CD4-positive, alpha-beta T cell treated with Interleukin-1 beta for 1 hour (primary cell): ENCODE data around the gene RTN4RL1.

ENCODE experiments used
- DNase-seq, 2 donors: peaks; one replicate each; pipeline ENCODE4 v3.0.0-alpha.2; 2020 to 2022

RTN4RL1 gene

GRCh38 chr17:2058586-2059546 lies 33.7 kb upstream of the RTN4RL1 start:
- peak; percentile 64 to 73 for DNase-seq

DNA sequence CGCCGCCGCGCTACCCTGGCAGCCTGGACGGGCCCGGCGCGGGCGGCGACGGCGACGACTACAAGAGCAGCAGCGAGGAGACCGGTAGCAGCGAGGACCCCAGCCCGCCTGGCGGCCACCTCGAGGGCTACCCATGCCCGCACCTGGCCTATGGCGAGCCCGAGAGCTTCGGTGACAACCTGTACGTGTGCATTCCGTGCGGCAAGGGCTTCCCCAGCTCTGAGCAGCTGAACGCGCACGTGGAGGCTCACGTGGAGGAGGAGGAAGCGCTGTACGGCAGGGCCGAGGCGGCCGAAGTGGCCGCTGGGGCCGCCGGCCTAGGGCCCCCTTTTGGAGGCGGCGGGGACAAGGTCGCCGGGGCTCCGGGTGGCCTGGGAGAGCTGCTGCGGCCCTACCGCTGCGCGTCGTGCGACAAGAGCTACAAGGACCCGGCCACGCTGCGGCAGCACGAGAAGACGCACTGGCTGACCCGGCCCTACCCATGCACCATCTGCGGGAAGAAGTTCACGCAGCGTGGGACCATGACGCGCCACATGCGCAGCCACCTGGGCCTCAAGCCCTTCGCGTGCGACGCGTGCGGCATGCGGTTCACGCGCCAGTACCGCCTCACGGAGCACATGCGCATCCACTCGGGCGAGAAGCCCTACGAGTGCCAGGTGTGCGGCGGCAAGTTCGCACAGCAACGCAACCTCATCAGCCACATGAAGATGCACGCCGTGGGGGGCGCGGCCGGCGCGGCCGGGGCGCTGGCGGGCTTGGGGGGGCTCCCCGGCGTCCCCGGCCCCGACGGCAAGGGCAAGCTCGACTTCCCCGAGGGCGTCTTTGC lies 32.8 kb upstream of the RTN4RL1 start:
- peak in 1 of 2 donors; percentile 14 for DNase-seq

- no peak for DNase-seq
These were observed 32.1 kb upstream of the RTN4RL1 start for GRCh38 chr17:2057175-2057759.

DNA sequence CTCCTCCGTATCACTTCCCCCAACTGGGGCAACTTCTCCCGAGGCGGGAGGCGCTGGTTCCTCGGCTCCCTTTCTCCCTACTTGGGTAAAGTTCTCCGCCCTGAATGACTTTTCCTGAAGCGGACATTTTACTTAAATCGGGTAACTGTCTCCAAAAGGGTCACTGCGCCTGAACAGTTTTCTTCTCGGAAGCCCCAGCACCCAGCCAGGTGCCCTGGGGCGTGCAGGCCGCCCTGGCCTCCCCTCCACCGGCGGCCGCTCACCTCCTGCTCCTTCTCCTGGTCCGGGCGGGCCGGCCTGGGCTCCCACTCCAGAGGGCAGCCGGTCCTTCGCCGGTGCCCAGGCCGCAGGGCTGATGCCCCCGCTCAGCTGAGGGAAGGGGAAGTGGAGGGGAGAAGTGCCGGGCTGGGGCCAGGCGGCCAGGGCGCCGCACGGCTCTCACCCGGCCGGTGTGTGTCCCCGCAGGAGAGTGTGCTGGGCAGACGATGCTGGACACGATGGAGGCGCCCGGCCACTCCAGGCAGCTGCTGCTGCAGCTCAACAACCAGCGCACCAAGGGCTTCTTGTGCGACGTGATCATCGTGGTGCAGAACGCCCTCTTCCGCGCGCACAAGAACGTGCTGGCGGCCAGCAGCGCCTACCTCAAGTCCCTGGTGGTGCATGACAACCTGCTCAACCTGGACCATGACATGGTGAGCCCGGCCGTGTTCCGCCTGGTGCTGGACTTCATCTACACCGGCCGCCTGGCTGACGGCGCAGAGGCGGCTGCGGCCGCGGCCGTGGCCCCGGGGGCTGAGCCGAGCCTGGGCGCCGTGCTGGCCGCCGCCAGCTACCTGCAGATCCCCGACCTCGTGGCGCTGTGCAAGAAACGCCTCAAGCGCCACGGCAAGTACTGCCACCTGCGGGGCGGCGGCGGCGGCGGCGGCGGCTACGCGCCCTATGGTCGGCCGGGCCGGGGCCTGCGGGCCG lies 31.4 kb upstream of the RTN4RL1 start:
- DNase-seq = peak; percentile 49 to 55

DNA sequence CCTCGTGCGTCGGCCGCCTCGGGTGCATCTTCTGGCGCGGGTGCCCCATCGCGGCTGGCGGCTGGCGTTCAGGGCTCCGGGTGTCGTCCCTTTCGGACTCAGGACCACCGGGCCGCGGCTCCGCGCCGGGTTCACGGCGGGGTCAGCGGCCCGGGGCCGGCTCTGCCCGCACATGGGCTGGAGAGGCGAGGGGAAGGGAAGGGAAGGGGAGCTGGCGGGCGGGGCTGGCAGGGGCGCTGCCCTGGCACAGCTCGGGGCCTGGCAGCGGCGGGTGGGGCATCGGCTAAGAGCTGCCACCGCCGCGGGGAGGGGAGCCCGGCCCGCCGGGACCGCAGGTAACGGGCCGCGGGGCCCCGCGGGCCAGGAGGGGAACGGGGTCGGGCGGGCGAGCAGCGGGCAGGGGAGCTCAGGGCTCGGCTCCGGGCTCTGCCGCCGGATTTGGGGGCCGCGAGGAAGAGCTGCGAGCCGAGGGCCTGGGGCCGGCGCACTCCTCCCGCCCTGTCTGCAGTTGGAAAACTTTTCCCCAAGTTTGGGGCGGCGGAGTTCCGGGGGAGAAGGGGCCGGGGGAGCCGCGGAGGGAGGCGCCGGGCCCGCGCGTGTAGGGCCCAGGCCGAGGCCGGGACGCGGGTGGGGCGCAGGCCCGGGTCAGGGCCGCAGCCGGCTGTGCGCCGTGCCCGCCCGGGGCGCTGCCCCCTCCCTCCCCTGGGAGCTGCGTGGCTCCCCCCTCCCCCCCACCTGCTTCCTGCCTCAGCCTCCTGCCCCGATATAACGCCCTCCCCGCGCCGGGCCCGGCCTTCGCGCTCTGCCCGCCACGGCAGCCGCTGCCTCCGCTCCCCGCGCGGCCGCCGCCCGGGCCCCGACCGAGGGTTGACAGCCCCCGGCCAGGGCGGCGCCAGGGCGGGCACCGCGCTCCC lies 30.4 kb upstream of the RTN4RL1 start:
- DNase-seq = peak; percentile 33 to 48

DNA sequence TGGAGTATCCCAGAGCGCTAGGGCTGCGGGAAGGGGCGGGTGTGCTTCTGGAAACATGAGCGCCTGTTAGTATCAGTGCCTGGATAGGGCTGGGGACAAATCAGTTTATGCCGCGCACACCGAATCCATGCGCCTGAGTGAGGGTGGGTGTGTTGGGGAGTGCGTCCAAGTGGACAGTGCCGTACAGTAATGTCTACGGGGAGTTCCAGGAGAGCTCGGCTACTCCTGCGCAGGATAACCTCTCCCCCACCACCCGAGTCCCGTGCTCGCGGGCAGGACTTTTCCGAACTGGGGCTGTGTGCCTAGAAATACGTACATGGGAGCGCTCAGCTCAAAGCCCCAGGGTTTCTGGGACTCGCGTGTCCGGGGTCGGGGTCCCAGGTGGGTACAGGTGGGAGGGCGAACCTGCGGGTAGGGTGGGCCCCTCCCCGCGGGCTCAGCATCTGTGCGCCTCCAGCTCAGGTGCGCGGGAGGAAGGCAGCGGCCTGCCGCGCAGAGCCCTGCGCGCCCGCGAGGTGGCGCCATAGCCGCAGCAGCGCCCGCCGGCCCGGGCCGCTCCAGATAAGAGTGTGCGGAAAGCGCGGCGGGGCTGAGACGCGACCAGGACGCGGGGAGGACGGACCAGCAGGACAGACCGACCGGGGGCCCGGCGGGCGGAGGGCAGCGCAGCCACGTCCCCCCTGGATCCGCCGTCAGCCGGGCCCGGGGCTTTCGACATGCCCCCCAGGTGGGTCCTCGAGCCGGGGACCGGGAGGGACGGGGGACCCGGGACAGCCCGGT lies 29.6 kb upstream of the RTN4RL1 start, which contains the start of gene HIC1:
HIC1 (plus strand) TSS at position 592 of the 780 bp plus-strand sequence. CDS start 1,588 bp downstream, outside the sequence.
- peak; percentile 81 to 83 for DNase-seq

GRCh38 chr17:2054262-2054511 lies 29.1 kb upstream of the RTN4RL1 start:
- DNase-seq = no peak

DNA sequence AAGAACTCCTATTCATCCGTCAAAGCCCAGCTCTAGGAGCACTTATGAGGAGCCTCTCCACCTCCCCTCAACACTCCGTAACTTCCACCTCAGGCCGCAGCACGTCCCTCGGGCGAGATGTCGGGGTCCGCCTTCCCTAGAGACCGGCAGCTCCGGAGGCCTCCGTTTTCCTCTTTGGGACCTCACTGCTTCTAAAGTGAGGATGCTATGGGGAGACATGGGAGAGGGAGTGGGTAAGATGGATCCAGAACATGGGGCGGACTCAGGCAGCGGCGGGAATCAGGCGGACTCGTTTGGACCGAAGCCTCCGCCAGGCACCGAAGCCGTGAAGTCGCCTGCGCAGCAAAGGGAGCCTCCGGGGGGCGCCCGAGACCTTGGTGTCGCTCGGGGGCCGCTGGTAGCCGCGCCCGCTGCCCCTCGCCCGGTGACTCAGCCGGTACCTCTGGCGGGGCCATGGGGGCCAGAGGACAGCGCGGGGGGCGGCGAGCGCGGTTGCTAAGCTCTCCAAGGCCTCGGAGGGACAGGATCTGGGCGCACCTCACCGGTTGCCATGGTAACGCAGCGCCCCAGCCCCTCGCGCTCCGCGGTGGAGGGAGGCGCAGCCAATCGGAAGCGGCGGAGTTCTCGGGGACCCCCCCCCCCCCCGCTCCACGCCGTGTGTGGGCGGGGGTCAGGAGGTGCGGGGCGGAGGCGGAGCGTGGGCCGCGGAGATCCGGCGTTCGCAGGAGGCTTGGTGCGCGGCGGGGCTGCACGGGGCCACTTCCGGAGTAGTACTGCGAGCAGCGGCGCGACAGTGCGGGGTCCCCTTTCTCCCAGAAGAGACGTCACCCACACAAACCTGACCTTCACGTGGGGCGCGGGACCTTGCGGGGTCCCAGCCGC lies 28.5 kb upstream of the RTN4RL1 start:
- peak; percentile 85 to 87 for DNase-seq

GRCh38 chr17:2051933-2052559 lies 26.9 kb upstream of the RTN4RL1 start:
- no peak for DNase-seq

GRCh38 chr17:2051061-2051932 lies 26.2 kb upstream of the RTN4RL1 start:
- DNase-seq = peak in 1 of 2 donors; percentile 20

- peak; percentile 81 to 83 for DNase-seq
These were observed 25.3 kb upstream of the RTN4RL1 start for GRCh38 chr17:2050300-2051060.

DNA sequence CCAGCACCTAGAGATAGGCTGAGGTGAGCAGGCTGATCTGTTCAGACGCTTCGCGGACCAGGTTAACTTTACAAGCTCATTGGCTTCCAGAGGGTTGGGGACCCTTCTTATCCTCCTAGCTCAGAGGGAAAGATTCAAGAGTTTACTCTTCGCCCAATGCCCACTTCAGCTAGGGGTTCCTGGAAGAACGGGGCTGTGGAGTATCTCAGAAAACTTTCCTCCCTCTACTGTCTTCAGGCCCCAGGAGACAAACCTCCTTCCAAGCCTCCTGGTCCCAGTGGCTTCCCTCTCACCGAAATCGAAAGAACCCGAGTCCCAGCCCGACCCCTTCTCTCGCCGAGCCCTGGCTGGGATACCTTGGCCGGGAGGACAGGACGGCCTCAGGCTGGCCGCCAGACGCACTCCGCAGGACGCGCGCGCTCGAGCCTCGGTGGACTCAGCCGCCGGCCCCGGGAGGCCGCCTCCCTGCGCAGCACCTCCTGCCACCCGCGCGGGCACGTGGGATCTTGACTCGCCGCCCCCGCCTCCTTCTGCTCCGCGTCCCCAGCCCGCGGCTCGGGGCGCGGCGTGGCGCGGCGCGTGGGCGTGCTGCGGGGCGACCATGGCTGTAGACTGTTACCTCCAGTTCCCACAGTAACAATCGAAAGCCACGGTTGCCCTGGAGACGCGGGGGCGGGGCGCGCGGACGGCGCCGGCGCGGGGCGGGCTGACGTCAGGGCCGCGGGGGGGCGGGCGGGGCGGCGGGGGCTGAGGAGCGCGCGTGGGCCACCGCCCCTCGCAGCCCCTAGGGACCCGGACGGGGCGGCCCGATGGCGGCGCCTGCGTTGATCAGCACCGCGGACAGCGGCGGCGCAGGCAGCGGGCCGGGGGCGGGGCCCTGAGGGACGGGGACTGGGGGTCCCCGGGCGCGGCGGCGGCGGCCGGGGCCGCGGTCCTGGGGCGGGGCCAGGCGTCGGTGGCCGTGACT lies 24.5 kb upstream of the RTN4RL1 start:
- peak; percentile 92 to 94 for DNase-seq

GRCh38 chr17:2048805-2049204 lies 23.7 kb upstream of the RTN4RL1 start:
- no peak for DNase-seq

DNA sequence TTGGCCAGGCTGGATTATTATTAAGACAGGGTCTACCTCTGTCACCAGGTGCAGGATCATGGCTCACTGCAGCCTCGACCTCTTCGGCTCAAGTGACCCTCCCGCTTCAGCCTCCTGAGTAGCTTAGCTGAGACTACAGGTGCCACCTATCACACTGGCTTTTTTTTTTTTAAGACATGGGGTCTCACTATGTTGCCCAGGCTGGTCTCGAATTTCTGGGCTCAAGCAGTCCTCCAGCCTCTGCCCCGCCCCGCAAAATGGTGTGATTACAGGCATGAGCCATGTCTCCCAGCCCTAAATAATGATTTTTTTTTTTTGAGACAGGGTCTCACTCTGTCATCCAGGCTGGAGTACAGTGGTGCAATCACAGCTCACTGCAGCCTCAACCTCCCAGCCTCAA lies 22.5 kb upstream of the RTN4RL1 start:
- no peak for DNase-seq

DNA sequence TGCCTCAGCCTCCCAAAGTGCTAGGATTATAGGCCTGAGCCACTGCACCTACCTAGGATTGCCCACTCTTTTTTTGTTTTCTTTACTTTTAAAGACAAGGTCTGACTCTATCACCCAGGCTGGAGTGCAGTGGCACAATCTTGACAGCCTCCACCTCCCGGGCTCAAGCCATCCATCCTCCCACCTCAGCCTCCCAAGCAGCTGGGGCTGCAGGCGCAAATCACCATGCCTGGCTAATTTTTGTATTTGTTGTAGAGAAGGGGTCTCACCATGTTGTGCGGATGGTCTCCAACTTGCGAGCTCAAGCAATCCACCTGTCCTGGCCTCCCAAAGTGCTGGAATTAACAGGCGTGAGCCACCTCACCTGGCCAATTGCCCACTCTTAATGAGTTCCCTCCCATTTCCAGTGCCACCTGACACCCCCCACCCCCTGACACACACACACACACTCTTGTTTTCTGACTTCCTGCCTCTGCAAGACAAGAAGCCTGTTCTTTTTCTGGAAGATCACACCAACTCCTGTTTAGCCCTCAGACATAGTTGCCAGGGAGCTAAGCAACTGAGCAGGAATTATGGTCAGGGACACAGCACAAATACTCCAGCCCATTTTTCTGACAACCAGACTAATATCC lies 19.2 kb upstream of the RTN4RL1 start:
- no peak for DNase-seq
